ENCODE results near the gene RAP1B. TPM values are rescaled to one million over a fixed set of nuclear protein-coding genes. Genes with fewer than 3 reads are reported as not detected.
A peak's percentile ranks its signal among the peaks of the same experiment; 100 is the strongest.
"Not testable (repeated sequence)": the region's sequence is repeated elsewhere in the genome, so short reads cannot be mapped to it uniquely, and the experiment has no call there.

RAP1B gene
- total and polyA plus RNA-seq, 3 donors from 2014 or later: 133 to 200 (median 190) TPM

GRCh38 chr12:68674376-68674775, 63.7 kb downstream of the RAP1B start:
- intact Hi-C loops (cut with DNase I; ENCODE audit: low total_unique reads): no loop called here
- TF ChIP-seq CTCF (IDR thresholded peaks at IDR 0.05): no peak
- TF ChIP-seq POLR2A (IDR thresholded peaks at IDR 0.05): no peak
- Histone ChIP-seq H3K4me3 (no peak overlapping the region), H3K9me3 (no peaks in the 10 kb centered on the region), H3K4me1 (no peaks in the 10 kb centered on the region), H3K27ac (no peak overlapping the region), H3K27me3 (no peaks in the 10 kb centered on the region), H3K36me3 (ENCODE audit: low read depth, missing control alignments) (no peaks in the 10 kb centered on the region)
- no peak for DNase-seq

- 63 to 69% methylated on average over 5 of the region's 5 CpGs for WGBS, 2 donors
- DNase-seq: no peak
- no peaks in the 10 kb centered on the region for H3K4me1 ChIP-seq
- H3K4me3 ChIP-seq: no peak overlapping the region
- H3K27ac ChIP-seq: no peak overlapping the region
- TF ChIP-seq CTCF (IDR thresholded peaks at IDR 0.05) (no peak), POLR2A (IDR thresholded peaks at IDR 0.05) (no peak)
- H3K9me3 ChIP-seq: no peaks in the 10 kb centered on the region
- intact Hi-C loops (cut with DNase I; ENCODE audit: low total_unique reads): no loop called here
- H3K27me3 ChIP-seq: no peaks in the 10 kb centered on the region
- no peaks in the 10 kb centered on the region for H3K36me3 ChIP-seq (ENCODE audit: low read depth, missing control alignments)
Observed at GRCh38 chr12:68675101-68675842, 64.6 kb downstream of the RAP1B start.

GRCh38 chr12:68676854-68677253, 66.2 kb downstream of the RAP1B start:
- H3K36me3 ChIP-seq (ENCODE audit: low read depth, missing control alignments); H3K27ac ChIP-seq; DNase-seq; H3K4me3 ChIP-seq; intact Hi-C loops (cut with DNase I; ENCODE audit: low total_unique reads); H3K9me3 ChIP-seq; H3K4me1 ChIP-seq; H3K27me3 ChIP-seq: not testable (repeated sequence)
- 91 to 94% methylated on average over 5 of the region's 5 CpGs for WGBS, 2 donors

- Histone ChIP-seq H3K36me3 (ENCODE audit: low read depth, missing control alignments) (no peaks in the 10 kb centered on the region), H3K4me3 (peak overlapping the region; percentile 89 to 95), H3K9me3 (no peaks in the 10 kb centered on the region), H3K27ac (peak overlapping the region; percentile 55 to 75), H3K27me3 (no peaks in the 10 kb centered on the region), H3K4me1 (peaks cover 7% of the 10 kb centered on the region)
- intact Hi-C loops (cut with DNase I; ENCODE audit: low total_unique reads): loop anchor here (10.0 kb wide), 1 partner anchor 71 kb away; the partner anchor contains the start of gene RAP1B
- TF ChIP-seq POLR2A (IDR thresholded peaks at IDR 0.05): no peak
- no peak for TF ChIP-seq CTCF (IDR thresholded peaks at IDR 0.05)
- no peak for DNase-seq
- WGBS, 2 donors: 22 to 32% methylated on average over 3 of the region's 3 CpGs
Observed at GRCh38 chr12:68686262-68686594, 75.5 kb downstream of the RAP1B start.

- H3K4me1 ChIP-seq: peaks cover 7% of the 10 kb centered on the region
- H3K4me3 ChIP-seq: peak within 1 kb of the TSS; percentile 89 to 95
- no peaks in the 10 kb centered on the region for H3K9me3 ChIP-seq
- no peaks in the 10 kb centered on the region for H3K36me3 ChIP-seq (ENCODE audit: low read depth, missing control alignments)
- peak; percentile 98 for DNase-seq
- no peak for TF ChIP-seq POLR2A (IDR thresholded peaks at IDR 0.05)
- peak in 1 of 3 experiments; percentile 22 for TF ChIP-seq CTCF (IDR thresholded peaks at IDR 0.05)
- H3K27ac ChIP-seq: peak within 1 kb of the TSS; percentile 55 to 75
- 1% methylated on average over 29 to 44 of the region's 44 CpGs for WGBS, 2 donors
- intact Hi-C loops (cut with DNase I; ENCODE audit: low total_unique reads): loop anchor here (10.0 kb wide), 1 partner anchor 72 kb away; the partner anchor contains the start of gene RAP1B
- H3K27me3 ChIP-seq: no peaks in the 10 kb centered on the region
Observed at GRCh38 chr12:68686595-68687521, 76.2 kb downstream of the RAP1B start, which contains the start of gene NUP107. TSS of gene NUP107 (plus strand) at chr12:68686978. CDS start at chr12:68687066, 88 bp downstream.
